Measurements from ENCODE around the gene NR5A1.

DNA sequence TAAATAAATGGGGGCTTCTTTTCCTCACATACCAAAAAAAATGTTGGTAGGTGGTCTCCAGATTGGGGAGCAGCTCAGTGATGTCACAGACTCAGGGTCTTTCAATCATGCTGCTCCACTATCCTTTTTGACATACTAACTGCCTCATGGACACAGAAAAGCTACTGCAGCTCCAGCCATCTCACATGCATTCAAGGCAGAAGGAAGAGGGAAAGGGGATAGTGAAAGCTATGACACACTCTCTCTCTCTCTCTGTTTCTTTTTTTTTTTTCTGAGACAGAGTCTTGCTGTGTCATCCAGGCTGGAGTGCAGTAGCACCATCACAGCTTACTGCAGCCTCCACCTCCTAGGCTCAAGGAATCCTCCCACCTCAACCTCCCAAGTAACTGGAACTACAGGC, 64.8 kb downstream of the NR5A1 start:
- TF ChIP-seq, protein P1, sequence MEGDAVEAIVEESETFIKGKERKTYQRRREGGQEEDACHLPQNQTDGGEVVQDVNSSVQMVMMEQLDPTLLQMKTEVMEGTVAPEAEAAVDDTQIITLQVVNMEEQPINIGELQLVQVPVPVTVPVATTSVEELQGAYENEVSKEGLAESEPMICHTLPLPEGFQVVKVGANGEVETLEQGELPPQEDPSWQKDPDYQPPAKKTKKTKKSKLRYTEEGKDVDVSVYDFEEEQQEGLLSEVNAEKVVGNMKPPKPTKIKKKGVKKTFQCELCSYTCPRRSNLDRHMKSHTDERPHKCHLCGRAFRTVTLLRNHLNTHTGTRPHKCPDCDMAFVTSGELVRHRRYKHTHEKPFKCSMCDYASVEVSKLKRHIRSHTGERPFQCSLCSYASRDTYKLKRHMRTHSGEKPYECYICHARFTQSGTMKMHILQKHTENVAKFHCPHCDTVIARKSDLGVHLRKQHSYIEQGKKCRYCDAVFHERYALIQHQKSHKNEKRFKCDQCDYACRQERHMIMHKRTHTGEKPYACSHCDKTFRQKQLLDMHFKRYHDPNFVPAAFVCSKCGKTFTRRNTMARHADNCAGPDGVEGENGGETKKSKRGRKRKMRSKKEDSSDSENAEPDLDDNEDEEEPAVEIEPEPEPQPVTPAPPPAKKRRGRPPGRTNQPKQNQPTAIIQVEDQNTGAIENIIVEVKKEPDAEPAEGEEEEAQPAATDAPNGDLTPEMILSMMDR (conservative IDR thresholded peaks at IDR 0.05) = no peak
- TF ChIP-seq ZFX (IDR thresholded peaks at IDR 0.05) = no peak
